Measurements from ENCODE around the gene TRIM46.
"Not testable (repeated sequence)": the region's sequence is repeated elsewhere in the genome, so short reads cannot be mapped to it uniquely, and the experiment has no call there.

DNA sequence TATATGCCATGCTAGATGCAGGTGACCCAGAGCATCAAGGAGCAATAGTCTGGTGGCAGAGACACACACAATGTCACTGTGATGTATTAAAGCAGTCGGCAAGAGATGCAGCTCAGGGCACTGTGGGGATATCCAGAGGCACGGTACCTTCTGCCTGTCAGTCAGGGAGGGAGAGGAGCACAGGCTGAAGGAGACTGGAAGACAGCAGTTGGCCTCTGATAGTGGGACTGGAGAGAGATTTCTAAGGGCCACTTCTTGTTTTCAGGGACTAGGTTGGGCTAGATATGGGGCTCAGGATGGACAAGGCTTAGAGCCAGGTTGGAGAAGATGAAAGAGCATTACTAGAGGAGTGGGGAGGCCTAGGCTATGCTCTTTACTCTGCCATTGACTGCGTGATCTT is 57.7 kb downstream of the TRIM46 start:
- not testable (repeated sequence) for TF ChIP-seq POLR2A (IDR thresholded peaks at IDR 0.05; ENCODE audit: low read depth, low read length); TAF1 (IDR thresholded peaks at IDR 0.05; ENCODE audit: borderline replicate concordance, low read depth, low read length)

All from GM12892 (cell line).